Neural crest cell (in vitro differentiated cells): ENCODE results near the gene NCAPD2. TPM values are rescaled to one million over a fixed set of nuclear protein-coding genes. Genes with fewer than 3 reads are reported as not detected.
"Not testable (repeated sequence)": the region's sequence is repeated elsewhere in the genome, so short reads cannot be mapped to it uniquely, and the experiment has no call there.

Experiments
- DNase-seq: peaks from one replicate; pipeline ENCODE4 v3.0.0; 2021; ENCODE audit warnings: low read depth, mixed read lengths, low spot score
- H3K27ac Mint-ChIP-seq: one replicate; pipeline ENCODE4 v1.8.0; 2021; ENCODE audit warnings: mild to moderate bottlenecking, mixed read lengths; ENCODE audit not compliant: unreplicated experiment
- H3K27me3 Mint-ChIP-seq: 2 replicates; pipeline ENCODE4 v1.8.0; 2021; ENCODE audit warnings: low read depth, mild to moderate bottlenecking, mixed read lengths
- H3K36me3 Mint-ChIP-seq: 2 replicates; pipeline ENCODE4 v1.8.0; 2021; ENCODE audit warnings: low read depth, mild to moderate bottlenecking, mixed read lengths
- H3K4me1 Mint-ChIP-seq: 2 replicates; pipeline ENCODE4 v1.8.0; 2021; ENCODE audit warnings: mixed read lengths
- H3K4me3 Mint-ChIP-seq: one replicate; pipeline ENCODE4 v1.8.0; 2021; ENCODE audit warnings: mild to moderate bottlenecking, mixed read lengths
- H3K9me3 Mint-ChIP-seq: 2 replicates; pipeline ENCODE4 v1.8.0; 2021; ENCODE audit warnings: mixed read lengths
- CTCF ChIP-seq: fragments of 200-600 bp; sonication (generic); conservative IDR thresholded peaks from 2 replicates; pipeline ENCODE4 v1.5.0; 2021; ENCODE audit warnings: antibody characterized with exemption, mild to moderate bottlenecking
- total RNA-seq: library from RNA; stranded (reverse); gene quantifications from 2 replicates; pipeline ENCODE4 v1.2.1, GENCODE V29; 2021

The NCAPD2 gene
- total RNA-seq, 1 donor from 2014 or later, result 133 TPM

- Mint-ChIP-seq H3K9me3 (no peaks in the 10 kb centered on the region), H3K4me1 (peaks cover 75% of the 10 kb centered on the region), H3K4me3 (peak overlapping the region; percentile 98), H3K36me3 (peaks cover 31% of the 10 kb centered on the region), H3K27me3 (peaks cover 50% of the 10 kb centered on the region), H3K27ac (peak overlapping the region; percentile 96)
- no peak for DNase-seq
- no peak for TF ChIP-seq CTCF
Observed at GRCh38 chr12:6535960-6536847, 42.3 kb downstream of the NCAPD2 start.

GRCh38 chr12:6536894-6537579 lies 43.1 kb downstream of the NCAPD2 start:
- H3K27ac Mint-ChIP-seq, result peak overlapping the region; percentile 48
- H3K4me1 Mint-ChIP-seq, result peaks cover 76% of the 10 kb centered on the region
- DNase-seq, result no peak
- peaks cover 51% of the 10 kb centered on the region for H3K27me3 Mint-ChIP-seq
- peak overlapping the region; percentile 98 for H3K4me3 Mint-ChIP-seq
- no peaks in the 10 kb centered on the region for H3K9me3 Mint-ChIP-seq
- peaks cover 32% of the 10 kb centered on the region for H3K36me3 Mint-ChIP-seq
- no peak for TF ChIP-seq CTCF

GRCh38 chr12:6537580-6538419 lies 43.9 kb downstream of the NCAPD2 start:
- not testable (repeated sequence) for H3K9me3 Mint-ChIP-seq
- Mint-ChIP-seq H3K4me3 (peak overlapping the region; percentile 98), H3K27me3 (peaks cover 49% of the 10 kb centered on the region), H3K27ac (peak overlapping the region; percentile 31), H3K36me3 (peaks cover 37% of the 10 kb centered on the region), H3K4me1 (peaks cover 76% of the 10 kb centered on the region)
- peak; percentile 77 for DNase-seq
- TF ChIP-seq CTCF, result peak; percentile 99

DNA sequence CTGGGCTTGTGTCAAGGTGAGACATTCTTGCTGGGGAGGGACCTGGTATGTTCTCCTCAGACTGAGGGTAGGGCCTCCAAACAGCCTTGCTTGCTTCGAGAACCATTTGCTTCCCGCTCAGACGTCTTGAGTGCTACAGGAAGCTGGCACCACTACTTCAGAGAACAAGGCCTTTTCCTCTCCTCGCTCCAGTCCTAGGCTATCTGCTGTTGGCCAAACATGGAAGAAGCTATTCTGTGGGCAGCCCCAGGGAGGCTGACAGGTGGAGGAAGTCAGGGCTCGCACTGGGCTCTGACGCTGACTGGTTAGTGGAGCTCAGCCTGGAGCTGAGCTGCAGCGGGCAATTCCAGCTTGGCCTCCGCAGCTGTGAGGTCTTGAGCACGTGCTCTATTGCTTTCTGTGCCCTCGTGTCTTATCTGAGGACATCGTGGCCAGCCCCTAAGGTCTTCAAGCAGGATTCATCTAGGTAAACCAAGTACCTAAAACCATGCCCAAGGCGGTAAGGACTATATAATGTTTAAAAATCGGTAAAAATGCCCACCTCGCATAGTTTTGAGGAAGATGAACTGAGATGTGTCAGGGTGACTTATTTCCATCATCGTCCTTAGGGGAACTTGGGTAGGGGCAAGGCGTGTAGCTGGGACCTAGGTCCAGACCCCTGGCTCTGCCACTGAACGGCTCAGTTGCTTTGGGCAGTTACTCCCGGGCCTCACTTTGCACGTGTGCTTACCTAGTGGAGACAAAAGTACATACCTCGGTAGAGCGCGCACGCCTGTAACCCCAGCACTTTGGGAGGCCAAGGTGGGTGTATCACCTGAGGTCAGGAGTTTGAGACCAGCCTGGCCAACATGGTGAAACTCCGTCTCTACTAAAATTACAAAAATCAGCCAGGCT lies 44.8 kb downstream of the NCAPD2 start:
- TF ChIP-seq CTCF, result no peak
- H3K36me3 Mint-ChIP-seq, result peaks cover 38% of the 10 kb centered on the region
- no peak overlapping the region for H3K27ac Mint-ChIP-seq
- peak overlapping the region; percentile 98 for H3K4me3 Mint-ChIP-seq
- H3K9me3 Mint-ChIP-seq, result no peaks in the 10 kb centered on the region
- peaks cover 44% of the 10 kb centered on the region for H3K27me3 Mint-ChIP-seq
- DNase-seq, result no peak
- H3K4me1 Mint-ChIP-seq, result peaks cover 69% of the 10 kb centered on the region
